ENCODE results near the gene CORO7. TPM values are rescaled to one million over a fixed set of nuclear protein-coding genes. Genes with fewer than 3 reads are reported as not detected.

CORO7 gene
- total RNA-seq, 1 donor from 2014 or later = 35.1 TPM

GRCh38 chr16:4381935-4382794 lies 34.2 kb downstream of the CORO7 start:
- Mint-ChIP-seq H3K27ac (no peak overlapping the region), H3K4me1 (peaks cover 29% of the 10 kb centered on the region), H3K27me3 (ENCODE audit: low read depth) (no peaks in the 10 kb centered on the region), H3K4me3 (no peak overlapping the region), H3K9me3 (no peaks in the 10 kb centered on the region), H3K36me3 (peaks cover 2% of the 10 kb centered on the region)
- no peak for DNase-seq (ENCODE audit: low spot score in 2 of 2, unreplicated experiment in 2 of 2)
- TF ChIP-seq CTCF (IDR thresholded peaks at IDR 0.05; ENCODE audit: unreplicated experiment) = no peak

GRCh38 chr16:4381072-4381934 lies 35.1 kb downstream of the CORO7 start:
- peaks cover 26% of the 10 kb centered on the region for H3K4me1 Mint-ChIP-seq
- TF ChIP-seq CTCF (IDR thresholded peaks at IDR 0.05; ENCODE audit: unreplicated experiment) = no peak

GRCh38 chr16:4380119-4381063 lies 36.0 kb downstream of the CORO7 start:
- Mint-ChIP-seq H3K4me3 (no peak overlapping the region), H3K9me3 (no peaks in the 10 kb centered on the region), H3K27ac (peak overlapping the region; percentile 16), H3K4me1 (peaks cover 26% of the 10 kb centered on the region), H3K27me3 (ENCODE audit: low read depth) (no peaks in the 10 kb centered on the region), H3K36me3 (peaks cover 2% of the 10 kb centered on the region)
- DNase-seq (ENCODE audit: low spot score in 2 of 2, unreplicated experiment in 2 of 2) = no peak
- no peak for TF ChIP-seq CTCF (IDR thresholded peaks at IDR 0.05; ENCODE audit: unreplicated experiment)

More at GRCh38 chr16:4381072-4381934, 35.1 kb downstream of the CORO7 start:
- no peak overlapping the region for H3K4me3 Mint-ChIP-seq
- DNase-seq (ENCODE audit: low spot score in 2 of 2, unreplicated experiment in 2 of 2) = no peak
- H3K27ac Mint-ChIP-seq = no peak overlapping the region
- peaks cover 2% of the 10 kb centered on the region for H3K36me3 Mint-ChIP-seq
- H3K9me3 Mint-ChIP-seq = no peaks in the 10 kb centered on the region
- no peaks in the 10 kb centered on the region for H3K27me3 Mint-ChIP-seq (ENCODE audit: low read depth)

GRCh38 chr16:4378999-4379690 lies 37.3 kb downstream of the CORO7 start:
- Mint-ChIP-seq H3K4me3 (no peak overlapping the region), H3K4me1 (peaks cover 30% of the 10 kb centered on the region)

More at GRCh38 chr16:4378999-4379690, 37.3 kb downstream of the CORO7 start:
- no peak for DNase-seq (ENCODE audit: low spot score in 2 of 2, unreplicated experiment in 2 of 2)
- TF ChIP-seq CTCF (IDR thresholded peaks at IDR 0.05; ENCODE audit: unreplicated experiment) = no peak
- Mint-ChIP-seq H3K27me3 (ENCODE audit: low read depth) (no peaks in the 10 kb centered on the region), H3K36me3 (peaks cover 2% of the 10 kb centered on the region), H3K27ac (no peak overlapping the region), H3K9me3 (no peaks in the 10 kb centered on the region)

All from mesothelial cell of epicardium (in vitro differentiated cells).